Heart right ventricle (tissue), 16 donors: ENCODE results near the gene PTPN4. TPM values are rescaled to one million over a fixed set of nuclear protein-coding genes. Genes with fewer than 3 reads are reported as not detected.
"Not testable (repeated sequence)": the region's sequence is repeated elsewhere in the genome, so short reads cannot be mapped to it uniquely, and the experiment has no call there.

Source experiments
- ATAC-seq, 8 donors: fragments of 200-7000 bp; cut with Tn5 transposase; one replicate each; pipeline ENCODE4 v1.9.1; 2020; ENCODE audit warnings: mild to moderate bottlenecking in 8 of 8, moderate library complexity in 8 of 8, moderate number of reproducible peaks in 1 of 8
- DNase-seq, 2 donors: peaks; one replicate each; pipeline ENCODE4 v3.0.0-alpha.2; 2020
- H3K27ac ChIP-seq, 10 donors: fragments of 200-600 bp; sonication (generic) in 2 of 10; one replicate each; pipeline versions ENCODE4 v1.5.0 to v1.8.0; 2020 to 2022; ENCODE audit warnings: mild to moderate bottlenecking in 3 of 10
- H3K27me3 ChIP-seq, 7 donors: fragments of 200-600 bp; one replicate each; pipeline ENCODE4 v1.8.0; 2021 to 2022; ENCODE audit warnings: mild to moderate bottlenecking in 2 of 7
- H3K36me3 ChIP-seq, 9 donors: fragments of 200-600 bp; sonication (generic) in 1 of 9; one replicate each; pipeline versions ENCODE4 v1.5.0 to v1.8.0; 2020 to 2022; ENCODE audit warnings: mild to moderate bottlenecking in 2 of 9
- H3K4me1 ChIP-seq, 9 donors: fragments of 200-600 bp; sonication (generic) in 1 of 9; one replicate each; pipeline versions ENCODE4 v1.5.0 to v1.8.0; 2020 to 2022; ENCODE audit warnings: mild to moderate bottlenecking in 4 of 9
- H3K4me3 ChIP-seq, 10 donors: fragments of 200-600 bp; sonication (generic) in 2 of 10; one replicate each; pipeline versions ENCODE4 v1.5.0 to v1.8.0; 2020 to 2022; ENCODE audit warnings: mild to moderate bottlenecking in 7 of 10, moderate library complexity in 2 of 10
- H3K9me3 ChIP-seq, 11 donors: fragments of 200-600 bp in 10 of 11; sonication (generic) in 2 of 11; one replicate each; pipeline versions ENCODE4 v1.5.0 to v1.8.0; 2013 to 2022; ENCODE audit warnings: mild to moderate bottlenecking in 2 of 11, control low read depth in 1 of 11, moderate library complexity in 1 of 11
- WGBS, 2 donors: extraction: QIAGEN DNeasy Blood & Tissue Kit; methylation state at CpG; one replicate each; pipeline ENCODE4 v1.1.7; 2013; ENCODE audit warnings: inconsistent platforms in 1 of 2; 5-methylcytosine and 5-hydroxymethylcytosine counted together
- intact Hi-C, 10 donors: fragments of 100-400 bp; cut with DNase I; formaldehyde crosslinking; loops; one replicate each; pipeline versions ENCODE4 v1.11.1 to v1.14.2; 2022
- polyA plus RNA-seq, 2 donors: library from polyadenylated mRNA; stranded (reverse); fragments of 200-250 nt; gene quantifications; one replicate each; pipeline ENCODE4 v1.2.3, GENCODE V29; 2013
- total RNA-seq, 10 donors: library from RNA; stranded (reverse); fragmentation: NEBNext Ultra II Directional in 3 of 10; extraction: Animal tissue kit (Norgen Biotek cat#: 25700) in 3 of 10; gene quantifications; one replicate each; pipeline versions ENCODE4 v1.2.1 to v1.2.4, GENCODE V29; 2021 to 2023
- TF ChIP-seq, protein P1 (sequence below), 9 donors: fragments of 200-600 bp; sonication (generic) in 2 of 9; IDR thresholded peaks; one replicate each; pipeline versions ENCODE4 v1.5.0 to v1.8.0; 2021 to 2022; ENCODE audit warnings: antibody characterized with exemption in 9 of 9, mild to moderate bottlenecking in 5 of 9, moderate library complexity in 1 of 9
- donor health status: Arrhythmogenic right ventricular cardiomyopathy.
- donor health status: ischemic (EF 13 %, LVEDD 7.1; RV severe dilation, severe dysfunction).
- donor health status: healthy with polysubstance abuse.
- donor health status: DM: no; HTN: yes; CAD: no.
- donor health status: DM: no; HTN: no; CAD: no.
- donor health status: ischemic (EF 25% LVEDD 6.9; RV normal size, moderate dysfunction).
- donor health status: ischemic (EF 25% LVEDD 5.7; RV mildly dilated, moderate dysfunction).
- donor health status: healthy.
- donor health status: DM: yes; HTN: yes; CAD: no.
- donor health status: Ischemic cardiomyopathy.
- donor health status: ischemic (EF 35%, LVEDD 5.7; RV mildly dilated, moderate dysfunction).
- donor health status: nonischemic (EF 11% LVEDD 7.7; RV severe dilation, severe dysfunction).
- donor health status: DM: yes; HTN: yes; CAD: no.
- donor health status: PGD.
- donor health status: ischemic (EF 29% LVEDD 5.4; RV normal size, mild dysfunction).
- donor health status: nonischemic (EF 23%, LVEDD 6.1; RV moderate dilation, normal function).

PTPN4 gene
- total and polyA plus RNA-seq, 12 donors, result 2.5 to 56.1 (median 44.7) TPM

DNA sequence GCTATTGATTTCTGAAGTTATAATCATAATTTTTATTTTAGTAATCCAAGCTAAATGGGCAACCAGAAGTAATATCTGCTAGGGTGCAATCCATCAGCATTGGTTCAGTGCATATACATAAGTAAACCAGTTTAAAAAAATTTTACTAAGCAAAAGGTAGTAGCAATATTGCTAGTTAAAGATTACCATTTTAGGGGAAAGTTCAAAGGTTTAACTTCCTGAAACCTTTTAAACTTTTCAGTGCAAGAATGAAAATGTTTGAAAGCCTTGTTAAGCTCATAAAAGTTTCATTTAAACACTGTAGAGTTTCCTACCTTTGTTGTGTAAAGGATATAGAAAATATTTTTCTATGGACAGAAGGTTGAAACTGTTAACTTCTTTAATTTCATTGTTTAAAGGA is 222.2 kb downstream of the PTPN4 start:
- peaks cover 0 to 8% (median 0%) of the 10 kb centered on the region in 9 donors for H3K4me1 ChIP-seq
- intact Hi-C loops, result no loop called here
- no peak for ATAC-seq

DNA sequence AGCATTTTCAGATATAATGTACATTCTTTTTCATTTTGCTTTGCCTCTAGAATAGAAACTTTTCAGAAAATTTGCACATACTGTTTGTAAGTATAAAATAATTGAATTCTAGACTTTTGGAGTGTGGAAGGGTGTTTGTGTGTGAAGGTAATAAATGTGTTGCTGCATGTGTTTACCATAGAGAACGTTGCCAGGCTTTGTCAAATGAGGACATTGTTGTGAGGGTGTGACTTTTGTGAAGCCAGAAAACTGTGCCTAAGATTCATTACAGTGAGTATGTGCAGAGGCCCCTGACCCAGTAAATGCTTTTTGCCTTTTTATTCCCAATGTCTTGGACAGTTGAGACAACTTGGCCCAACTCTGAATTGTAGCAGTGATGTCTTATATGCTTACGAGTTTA is 222.8 kb downstream of the PTPN4 start:
- no peak overlapping the region for H3K27ac ChIP-seq
- no peak overlapping the region for H3K4me3 ChIP-seq
- no peak for ATAC-seq
- H3K9me3 ChIP-seq, result no peaks in the 10 kb centered on the region
- TF ChIP-seq, protein P1, sequence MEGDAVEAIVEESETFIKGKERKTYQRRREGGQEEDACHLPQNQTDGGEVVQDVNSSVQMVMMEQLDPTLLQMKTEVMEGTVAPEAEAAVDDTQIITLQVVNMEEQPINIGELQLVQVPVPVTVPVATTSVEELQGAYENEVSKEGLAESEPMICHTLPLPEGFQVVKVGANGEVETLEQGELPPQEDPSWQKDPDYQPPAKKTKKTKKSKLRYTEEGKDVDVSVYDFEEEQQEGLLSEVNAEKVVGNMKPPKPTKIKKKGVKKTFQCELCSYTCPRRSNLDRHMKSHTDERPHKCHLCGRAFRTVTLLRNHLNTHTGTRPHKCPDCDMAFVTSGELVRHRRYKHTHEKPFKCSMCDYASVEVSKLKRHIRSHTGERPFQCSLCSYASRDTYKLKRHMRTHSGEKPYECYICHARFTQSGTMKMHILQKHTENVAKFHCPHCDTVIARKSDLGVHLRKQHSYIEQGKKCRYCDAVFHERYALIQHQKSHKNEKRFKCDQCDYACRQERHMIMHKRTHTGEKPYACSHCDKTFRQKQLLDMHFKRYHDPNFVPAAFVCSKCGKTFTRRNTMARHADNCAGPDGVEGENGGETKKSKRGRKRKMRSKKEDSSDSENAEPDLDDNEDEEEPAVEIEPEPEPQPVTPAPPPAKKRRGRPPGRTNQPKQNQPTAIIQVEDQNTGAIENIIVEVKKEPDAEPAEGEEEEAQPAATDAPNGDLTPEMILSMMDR (IDR thresholded peaks at IDR 0.05), result no peak
- no peak for DNase-seq
- intact Hi-C loops, result no loop called here
- H3K36me3 ChIP-seq, result peaks cover 0 to 8% (median 0%) of the 10 kb centered on the region in 9 donors
- peaks cover 0 to 8% (median 0%) of the 10 kb centered on the region in 9 donors for H3K4me1 ChIP-seq
- no peaks in the 10 kb centered on the region for H3K27me3 ChIP-seq
- WGBS, 2 donors, result 65 to 81% methylated on average over 2 of the region's 2 CpGs

More for the DNA sequence above, 222.2 kb downstream of the PTPN4 start:
- H3K36me3 ChIP-seq, result peaks cover 0 to 14% (median 0%) of the 10 kb centered on the region in 9 donors
- H3K27me3 ChIP-seq, result no peaks in the 10 kb centered on the region
- no peak for DNase-seq
- H3K4me3 ChIP-seq, result no peak overlapping the region
- TF ChIP-seq, protein P1 (IDR thresholded peaks at IDR 0.05), result no peak
- H3K9me3 ChIP-seq, result no peaks in the 10 kb centered on the region
- no peak overlapping the region for H3K27ac ChIP-seq

DNA sequence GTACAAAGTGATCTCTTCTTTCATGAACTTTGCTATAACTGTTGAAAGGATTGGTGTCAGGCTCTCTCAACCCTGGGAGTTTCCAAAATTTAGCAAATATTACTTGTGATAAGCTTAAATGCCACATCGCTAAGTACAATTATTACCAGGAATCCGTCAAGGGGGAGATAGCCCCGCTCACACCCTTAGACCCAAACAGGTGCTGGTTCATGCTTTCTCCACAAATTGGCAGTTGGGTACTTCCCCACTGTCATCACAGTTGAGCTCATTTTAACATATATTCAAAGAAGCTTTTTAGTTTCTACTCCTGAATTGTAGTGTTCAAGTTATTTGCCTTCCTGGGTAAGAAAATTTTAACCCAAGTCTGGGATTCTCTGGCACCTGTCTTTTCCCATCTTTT is 223.4 kb downstream of the PTPN4 start:
- ATAC-seq (no peak), DNase-seq (no peak)
- Histone ChIP-seq H3K9me3 (no peaks in the 10 kb centered on the region), H3K36me3 (peaks cover 0 to 2% (median 0%) of the 10 kb centered on the region in 9 donors), H3K4me3 (no peak overlapping the region), H3K27ac (no peak overlapping the region), H3K27me3 (no peaks in the 10 kb centered on the region), H3K4me1 (peaks cover 0 to 8% (median 0%) of the 10 kb centered on the region in 9 donors)
- WGBS, 2 donors, result 75 to 88% methylated on average over 3 of the region's 3 CpGs
- intact Hi-C loops, result no loop called here
- TF ChIP-seq, protein P1 (IDR thresholded peaks at IDR 0.05), result no peak

DNA sequence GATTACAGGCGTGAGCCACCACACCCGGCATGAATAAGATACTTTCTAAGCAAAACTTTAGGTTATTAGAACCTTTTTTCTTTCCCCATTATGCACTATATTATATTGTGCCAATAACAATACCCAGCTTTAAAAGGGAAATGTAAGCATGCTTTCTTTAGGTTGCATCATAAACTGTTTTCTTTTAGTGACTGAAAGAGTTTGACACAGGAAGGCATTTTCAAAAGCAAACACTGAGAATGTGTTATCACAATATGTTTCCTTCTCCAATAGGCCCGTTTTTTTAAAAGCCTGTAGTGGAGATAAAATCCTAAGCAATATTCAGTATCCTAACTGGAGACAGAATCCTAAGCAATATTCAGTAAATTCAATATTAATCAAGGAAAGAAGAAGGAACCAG is 236.4 kb downstream of the PTPN4 start:
- H3K27ac ChIP-seq, result no peak overlapping the region
- intact Hi-C loops, result no loop called here
- ATAC-seq (no peak), DNase-seq (no peak)
- H3K9me3 ChIP-seq, result no peaks in the 10 kb centered on the region
- 76 to 81% methylated on average over 3 of the region's 3 CpGs for WGBS, 2 donors
- no peaks in the 10 kb centered on the region for H3K36me3 ChIP-seq
- H3K4me1 ChIP-seq, result no peaks in the 10 kb centered on the region
- TF ChIP-seq, protein P1 (IDR thresholded peaks at IDR 0.05), result no peak
- no peak overlapping the region for H3K4me3 ChIP-seq
- H3K27me3 ChIP-seq, result no peaks in the 10 kb centered on the region

DNA sequence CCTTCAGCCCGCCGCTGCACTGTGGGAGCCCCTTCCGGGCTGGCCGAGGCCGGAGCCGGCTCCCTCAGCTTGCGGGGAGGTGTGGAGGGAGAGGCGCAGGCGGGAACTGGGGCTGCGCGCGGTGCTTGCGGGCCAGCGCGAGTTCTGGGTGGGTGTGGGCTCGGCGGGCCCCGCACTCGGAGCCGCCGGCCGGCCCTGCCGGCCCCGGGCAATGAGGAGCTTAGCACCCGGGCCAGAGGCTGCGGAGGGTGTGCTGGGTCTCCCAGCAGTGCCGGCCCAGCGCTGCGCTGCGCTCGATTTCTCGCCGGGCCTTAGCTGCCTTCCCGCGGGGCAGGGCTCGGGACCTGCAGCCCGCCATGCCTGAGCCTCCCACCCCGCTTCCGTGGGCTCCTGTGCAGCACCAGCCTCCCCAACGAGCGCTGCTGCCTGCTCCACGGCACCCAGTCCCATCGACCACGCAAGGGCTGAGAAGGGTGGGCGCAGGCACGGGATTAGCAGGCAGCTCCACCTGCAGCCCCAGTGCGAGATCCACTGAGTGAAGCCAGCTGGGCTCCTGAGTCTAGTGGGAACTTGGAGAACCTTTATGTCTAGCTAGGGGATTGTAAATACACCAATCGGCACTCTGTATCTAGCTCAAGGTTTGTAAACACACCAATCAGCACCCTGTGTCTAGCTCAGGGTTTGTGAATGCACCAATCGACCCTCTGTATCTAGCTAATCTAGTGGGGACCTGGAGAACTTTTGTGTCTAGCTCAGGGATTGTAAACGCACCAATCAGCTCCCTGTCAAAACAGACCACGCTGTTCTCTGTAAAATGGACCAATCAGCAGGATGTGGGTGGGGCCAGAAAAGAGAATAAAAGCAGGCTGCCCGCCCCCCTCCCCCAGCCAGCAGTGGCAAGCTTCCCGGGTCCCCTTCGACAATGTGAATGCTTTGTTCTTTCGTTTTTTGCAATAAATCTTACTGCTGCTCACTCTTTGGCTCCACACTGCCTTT is 237.5 kb downstream of the PTPN4 start:
- WGBS, 2 donors, result 91 to 94% methylated on average over 48 to 54 of the region's 55 CpGs

More for the DNA sequence above, 237.5 kb downstream of the PTPN4 start:
- H3K4me1 ChIP-seq, DNase-seq, H3K36me3 ChIP-seq, H3K27ac ChIP-seq, H3K4me3 ChIP-seq, H3K9me3 ChIP-seq, H3K27me3 ChIP-seq, ATAC-seq, intact Hi-C loops: not testable (repeated sequence)
